ENCODE measurements around the gene DNAJC6.
"Not testable (repeated sequence)": the region's sequence is repeated elsewhere in the genome, so short reads cannot be mapped to it uniquely, and the experiment has no call there.

The DNAJC6 gene

DNA sequence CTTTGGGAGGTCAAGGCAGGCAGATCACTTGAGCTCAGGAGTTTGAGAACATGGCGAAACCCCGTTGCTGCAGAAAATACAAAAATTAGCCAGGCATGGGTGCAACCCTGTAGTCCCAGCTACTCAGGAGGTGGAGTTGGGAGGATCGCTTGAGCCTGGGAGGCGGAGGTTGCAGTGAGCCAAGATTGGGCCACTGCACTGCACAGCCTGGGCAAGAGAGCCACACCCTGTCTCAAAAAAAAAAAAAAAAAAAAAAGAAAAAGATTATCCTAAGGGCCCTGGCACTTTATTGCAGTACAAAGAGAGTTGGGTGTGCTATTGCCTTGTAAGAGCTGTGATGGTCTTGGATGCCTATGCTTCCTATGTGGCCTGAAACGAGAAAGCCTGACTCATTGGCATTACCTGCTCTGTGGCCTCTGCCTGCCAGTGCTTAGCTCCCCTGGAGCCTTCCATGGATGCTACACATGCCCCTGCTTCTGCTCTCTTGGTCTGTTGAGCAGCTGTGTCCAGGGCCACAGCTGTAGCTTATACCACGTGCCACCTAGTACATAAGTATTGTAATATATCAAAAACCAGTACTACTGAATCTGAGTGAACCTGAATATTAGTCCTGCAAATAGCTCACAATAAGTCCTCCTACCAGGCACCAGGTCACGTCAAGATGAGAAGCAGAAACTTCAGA is 45.8 kb downstream of the DNAJC6 start:
- no peak for DNase-seq (ENCODE audit: low read depth, low spot score)

DNA sequence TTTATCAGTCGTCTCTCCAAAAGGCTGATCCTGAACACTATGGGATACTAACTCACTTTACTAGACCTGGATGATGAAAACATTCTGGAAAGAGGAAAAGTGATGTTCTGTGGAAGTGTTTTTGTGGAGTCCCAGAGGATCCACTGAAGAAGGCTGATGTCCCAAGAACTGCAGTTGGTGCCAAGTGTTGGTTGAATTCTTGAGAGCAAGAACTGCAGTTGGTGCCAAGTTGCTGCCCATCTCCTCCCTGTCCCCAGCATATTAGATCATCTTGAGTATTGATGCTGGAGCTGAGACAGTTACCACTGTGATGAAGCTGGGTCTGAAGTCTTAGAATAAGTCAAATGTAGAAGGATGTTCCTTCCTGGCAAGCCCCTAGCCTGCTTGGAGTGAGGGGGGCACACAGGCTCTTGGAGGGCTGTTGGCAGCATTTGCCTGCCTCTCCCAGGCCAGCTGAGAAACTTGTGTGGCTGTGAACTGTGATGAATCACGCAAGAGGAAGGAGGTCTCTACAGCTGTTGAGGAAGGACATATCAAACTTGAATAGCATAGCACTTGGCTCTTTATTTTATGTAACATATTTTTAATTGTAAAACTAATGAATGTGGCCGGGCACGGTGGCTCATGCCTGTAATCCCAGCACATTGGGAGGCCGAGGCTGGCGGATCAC is 48.1 kb downstream of the DNAJC6 start:
- DNase-seq (ENCODE audit: low read depth, low spot score), result no peak

DNA sequence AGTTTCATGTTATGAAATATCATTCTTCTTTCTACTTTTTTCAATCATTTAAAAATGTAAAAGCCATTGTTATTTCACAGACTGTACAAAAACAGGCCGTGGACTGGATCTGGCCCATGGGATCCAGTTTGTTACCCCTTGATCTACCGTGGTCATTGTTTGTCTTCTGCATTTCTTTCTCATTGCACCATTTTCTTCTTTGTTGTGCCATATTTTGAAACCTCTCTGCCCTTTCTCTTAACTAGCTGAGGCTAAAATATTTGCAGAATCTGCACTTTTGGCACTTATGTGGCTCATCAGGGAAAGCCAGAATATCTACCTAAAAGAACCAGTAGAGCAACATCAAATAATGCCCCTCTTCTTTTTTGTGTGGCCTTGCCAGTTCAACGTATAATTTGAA is 50.5 kb downstream of the DNAJC6 start:
- DNase-seq (ENCODE audit: low read depth, low spot score), result no peak

DNA sequence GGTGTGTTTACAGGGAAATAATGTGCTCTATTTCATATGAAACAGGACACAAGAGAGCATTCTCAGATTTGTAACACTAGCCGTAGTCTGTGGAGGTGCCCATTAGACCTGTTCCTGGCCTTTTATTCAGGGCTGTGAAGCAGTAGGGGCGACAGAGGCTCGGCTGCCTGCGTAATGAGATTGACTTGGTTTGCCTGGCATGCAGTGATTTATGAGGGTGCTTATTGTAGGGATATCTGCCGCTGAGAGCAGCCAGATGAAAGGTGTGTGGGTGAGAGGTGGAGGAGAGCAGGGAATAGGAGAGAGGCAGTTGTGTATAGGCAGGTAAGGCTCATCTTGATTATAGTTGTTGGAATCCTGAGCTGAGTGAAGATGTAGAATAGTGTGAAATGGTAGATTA is 51.3 kb downstream of the DNAJC6 start:
- DNase-seq (ENCODE audit: low read depth, low spot score), result no peak

DNA sequence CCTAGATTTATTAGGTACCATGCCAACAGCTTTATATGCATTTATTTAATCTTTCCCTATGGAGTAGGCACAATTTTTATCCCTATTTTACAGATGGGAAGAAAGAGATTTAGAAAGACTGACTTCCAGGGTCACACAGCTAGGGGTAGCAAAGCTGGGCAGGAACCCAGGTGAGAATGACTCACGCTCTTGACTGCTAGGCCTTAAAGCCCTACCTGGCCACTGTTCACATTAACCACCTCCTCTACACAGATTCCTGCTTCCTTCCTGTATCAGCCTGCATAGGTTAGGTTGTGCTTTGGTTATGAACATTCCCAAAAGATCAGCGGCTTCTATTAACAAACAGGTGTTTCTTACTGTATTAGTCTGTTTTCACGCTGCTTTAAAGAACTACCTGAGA is 53.2 kb downstream of the DNAJC6 start:
- no peak for DNase-seq (ENCODE audit: low read depth, low spot score)

DNA sequence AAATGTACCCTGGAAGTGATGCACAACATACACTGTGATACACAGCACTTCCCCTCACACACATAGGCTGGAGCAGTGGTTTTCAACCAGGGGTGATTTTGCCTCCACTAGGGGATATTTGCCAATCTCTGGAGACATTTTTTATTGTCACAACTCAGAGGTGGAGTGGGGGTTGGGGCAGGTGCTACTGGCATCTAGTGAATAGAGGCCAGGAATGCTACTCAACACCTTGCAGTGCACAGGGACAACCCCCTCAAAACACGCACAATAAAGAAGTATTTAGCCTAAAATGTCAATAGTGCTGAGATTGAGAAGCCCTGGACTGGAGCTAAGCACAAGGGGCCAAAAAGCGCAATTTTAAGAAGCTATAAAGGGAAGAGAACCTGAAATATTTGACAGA is 54.1 kb downstream of the DNAJC6 start:
- DNase-seq (ENCODE audit: low read depth, low spot score), result no peak

DNA sequence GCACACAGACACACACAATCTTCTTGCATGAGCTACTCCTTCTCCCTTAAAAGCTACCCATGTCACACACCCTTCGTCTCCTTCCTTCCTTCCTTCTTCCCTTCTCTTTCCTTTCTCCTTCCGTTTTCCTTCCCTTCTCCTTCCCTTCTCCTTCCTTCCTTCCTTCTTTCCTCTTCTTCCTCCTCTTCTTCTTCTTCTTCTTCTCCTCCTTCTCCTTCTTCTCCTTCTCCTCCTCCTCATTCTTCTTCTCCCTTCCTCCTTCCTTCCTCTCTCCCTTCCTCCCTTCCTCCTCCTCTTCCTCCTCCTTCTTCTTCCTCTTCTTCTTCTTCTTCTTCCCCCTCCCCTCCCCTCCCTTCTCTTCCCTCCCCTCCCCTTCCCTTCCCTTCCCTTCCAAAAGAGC is 59.1 kb downstream of the DNAJC6 start:
- DNase-seq (ENCODE audit: low read depth, low spot score), result no peak

DNA sequence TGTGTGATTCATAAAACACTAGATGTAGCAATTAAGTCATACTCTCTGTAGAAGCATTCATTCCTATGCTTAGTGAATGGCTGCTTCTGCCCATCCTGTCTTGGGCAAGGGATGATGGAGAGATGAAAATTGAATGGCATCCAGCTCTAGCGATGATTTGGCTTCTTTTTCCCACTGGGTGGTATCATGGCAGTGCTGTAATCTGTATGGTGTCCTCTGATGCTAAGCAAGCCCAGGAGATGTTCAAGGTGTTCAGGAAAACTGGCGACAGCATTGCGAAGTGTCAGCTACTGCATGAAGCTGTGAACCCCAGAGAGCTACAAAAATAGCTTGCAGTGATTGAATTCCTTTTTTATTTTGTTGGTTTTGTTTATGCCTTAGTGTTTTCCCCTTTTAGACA is 62.2 kb downstream of the DNAJC6 start:
- no peak for DNase-seq (ENCODE audit: low read depth, low spot score)

DNA sequence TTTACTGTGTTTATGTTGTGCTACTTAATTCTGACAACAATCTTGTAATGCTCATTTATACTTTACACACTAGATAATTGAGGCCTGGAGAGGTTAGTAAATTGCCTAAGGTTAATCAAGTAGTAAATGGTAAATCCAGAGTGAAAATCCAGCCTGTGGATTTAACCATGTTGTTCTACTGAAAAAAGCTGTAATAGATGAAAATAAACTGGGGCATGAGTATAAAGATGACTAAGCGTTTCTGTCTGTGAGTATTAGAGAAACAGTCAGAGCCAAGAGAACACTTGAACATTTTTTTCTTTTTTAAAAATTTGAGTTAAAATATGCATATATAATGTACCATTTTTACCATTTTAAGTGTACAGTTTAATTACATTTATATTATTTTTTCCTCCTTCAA is 63.2 kb downstream of the DNAJC6 start:
- no peak for DNase-seq (ENCODE audit: low read depth, low spot score)

DNA sequence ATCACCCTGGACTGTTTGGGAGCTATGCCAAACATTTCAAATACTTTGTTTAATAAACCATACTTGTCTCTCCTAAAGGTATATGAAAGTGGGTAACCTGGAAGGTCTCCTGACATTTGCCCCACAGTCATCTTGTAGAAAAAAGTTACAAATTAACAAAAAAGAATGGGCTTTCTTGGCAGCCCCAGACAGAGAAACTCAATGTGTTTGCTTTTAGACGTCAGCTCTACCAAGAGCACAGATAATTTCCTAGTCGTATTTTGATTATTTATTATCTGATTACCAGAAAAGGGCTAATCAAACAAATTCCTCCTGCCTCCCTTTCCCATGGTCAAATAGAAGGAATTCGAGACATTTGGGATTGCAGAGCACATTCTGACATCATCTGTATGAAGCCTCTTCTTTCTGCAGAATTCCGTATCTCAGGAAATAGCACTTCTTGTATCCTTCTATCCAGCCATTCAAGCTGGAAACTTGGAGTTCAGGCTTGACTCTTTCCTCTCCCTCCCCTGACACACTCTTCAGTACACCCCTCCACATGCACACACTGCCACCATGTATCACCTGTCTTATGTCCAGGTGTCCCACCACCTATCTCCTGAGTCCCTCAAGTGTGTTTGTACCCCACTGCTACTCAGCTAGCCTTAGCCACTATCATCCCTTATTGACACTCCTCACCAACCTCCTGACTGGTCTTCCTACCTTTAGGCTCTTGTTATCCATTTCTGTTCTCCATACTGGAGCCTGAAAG is 68.3 kb downstream of the DNAJC6 start:
- no peak for DNase-seq (ENCODE audit: low read depth, low spot score)

DNA sequence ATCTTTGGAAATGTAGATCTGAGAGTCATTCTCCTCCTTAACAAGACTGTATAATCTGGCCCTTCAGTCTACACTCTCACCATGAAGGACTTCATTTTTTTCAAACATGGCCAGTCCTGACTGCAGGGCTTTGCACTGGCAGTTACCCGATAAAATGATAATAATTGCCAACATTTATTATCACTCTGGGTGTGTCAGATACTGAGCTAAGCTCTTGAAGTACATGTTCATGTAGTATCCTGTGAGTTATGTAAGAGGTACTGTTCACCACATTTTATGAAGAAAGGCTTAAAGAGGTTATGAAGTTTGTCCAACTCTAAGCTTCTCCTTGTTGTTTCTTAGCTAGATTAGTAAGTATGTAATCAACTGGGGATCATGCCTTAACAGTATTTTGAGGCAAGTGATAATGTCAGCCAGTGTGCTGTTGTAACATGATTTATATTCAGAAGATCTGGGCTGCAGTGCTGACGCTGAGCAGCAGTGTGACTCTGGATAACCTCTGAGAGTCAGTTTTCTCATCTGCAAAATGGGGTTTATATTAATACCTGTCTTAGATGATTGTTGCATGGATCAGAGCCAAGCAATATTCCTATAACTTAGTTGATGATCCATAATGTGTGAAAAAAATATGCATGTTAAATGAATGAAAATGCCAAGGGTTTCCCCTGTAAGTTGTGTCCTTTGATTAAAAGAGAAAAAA is 69.1 kb downstream of the DNAJC6 start:
- no peak for DNase-seq (ENCODE audit: low read depth, low spot score)

DNA sequence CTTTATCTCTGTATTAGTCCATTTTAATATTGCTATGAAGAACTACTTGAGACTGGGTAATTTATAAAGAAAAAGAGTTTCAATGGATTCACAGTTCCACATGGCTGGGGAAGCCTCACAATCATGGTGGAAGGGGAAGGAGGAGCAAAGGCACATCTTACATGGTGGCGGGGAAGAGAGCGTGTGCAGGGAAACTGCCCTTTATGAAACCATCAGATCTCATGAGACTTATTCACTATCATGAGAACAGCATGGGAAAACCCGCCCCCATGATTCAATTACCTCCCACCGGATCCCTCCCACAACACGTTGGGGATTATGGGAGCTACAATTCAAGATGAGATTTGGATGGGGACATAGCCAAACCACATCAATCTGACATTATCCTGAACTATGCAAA is 75.1 kb downstream of the DNAJC6 start:
- not testable (repeated sequence) for DNase-seq (ENCODE audit: low read depth, low spot score)

DNA sequence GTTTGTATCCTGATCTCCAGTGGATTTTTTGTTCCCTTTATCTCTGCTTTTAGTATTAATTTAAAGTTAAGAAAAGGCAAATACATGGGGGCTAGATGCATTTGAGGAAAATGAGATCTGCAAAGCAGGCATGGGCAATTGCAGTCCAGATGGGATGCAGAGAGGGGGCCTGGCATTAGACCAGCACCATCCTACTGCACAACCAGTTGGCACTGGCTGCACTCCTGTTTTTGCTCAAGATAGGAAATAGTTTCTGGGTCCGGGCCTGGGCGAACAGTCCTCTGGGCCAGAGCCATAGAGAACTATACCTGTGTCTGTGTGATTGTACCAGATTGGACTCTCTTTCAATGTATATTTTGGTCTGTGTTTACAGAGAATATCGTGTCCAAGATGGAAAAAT is 77.1 kb downstream of the DNAJC6 start:
- DNase-seq (ENCODE audit: low read depth, low spot score), result no peak

DNA sequence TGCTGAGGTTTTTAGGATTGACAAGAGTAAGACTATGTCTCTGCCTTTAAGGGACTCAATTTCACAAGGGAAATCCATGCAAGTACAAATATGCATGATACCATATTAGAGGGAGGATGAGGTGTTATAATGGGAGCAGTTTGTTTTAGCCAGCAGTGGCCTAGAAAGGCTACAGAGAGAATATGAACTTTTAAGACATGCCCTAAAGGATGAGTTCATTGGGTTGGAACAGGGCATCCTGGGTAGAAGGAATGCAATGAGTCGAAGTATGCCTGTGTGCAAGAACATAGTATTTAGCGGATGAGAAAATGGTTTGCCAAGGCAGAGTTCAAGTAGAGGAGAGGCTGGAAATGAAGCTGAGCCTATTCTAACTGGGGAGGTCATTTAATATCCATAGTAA is 78.5 kb downstream of the DNAJC6 start:
- no peak for DNase-seq (ENCODE audit: low read depth, low spot score)

DNA sequence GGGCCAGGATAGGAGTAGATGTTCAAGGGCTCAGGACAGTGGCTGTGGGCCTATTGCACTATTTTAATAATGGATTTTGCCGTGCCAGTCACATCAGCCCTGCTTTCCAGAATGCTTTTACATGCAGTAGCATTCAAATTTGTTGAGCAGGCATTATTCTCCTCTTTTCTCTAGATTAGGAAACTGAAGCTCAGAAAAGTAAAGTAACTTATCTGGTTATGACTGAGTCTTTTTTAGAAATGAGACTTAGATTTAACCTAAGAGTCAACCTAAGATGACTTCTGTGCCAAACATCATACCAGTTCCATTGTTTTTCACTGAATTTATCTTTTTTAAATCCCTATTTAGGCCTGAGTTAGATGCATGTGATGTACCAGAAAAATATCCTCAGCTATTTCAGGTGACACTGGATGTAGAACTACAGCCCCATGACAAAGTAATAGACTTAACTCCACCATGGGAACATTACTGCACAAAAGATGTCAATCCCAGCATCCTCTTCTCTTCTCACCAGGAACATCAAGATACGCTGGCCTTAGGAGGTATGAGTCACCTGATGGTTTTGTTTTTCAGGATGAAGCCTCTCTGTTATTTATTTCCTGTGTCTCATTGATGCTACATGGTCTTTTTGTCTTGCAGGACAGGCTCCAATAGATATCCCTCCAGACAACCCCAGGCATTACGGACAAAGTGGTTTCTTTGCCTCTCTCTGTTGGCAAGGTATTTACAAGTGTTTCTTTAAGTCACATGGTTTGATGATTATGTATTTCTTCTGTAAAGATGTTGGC is 79.8 kb downstream of the DNAJC6 start:
- no peak for DNase-seq (ENCODE audit: low read depth, low spot score)

DNA sequence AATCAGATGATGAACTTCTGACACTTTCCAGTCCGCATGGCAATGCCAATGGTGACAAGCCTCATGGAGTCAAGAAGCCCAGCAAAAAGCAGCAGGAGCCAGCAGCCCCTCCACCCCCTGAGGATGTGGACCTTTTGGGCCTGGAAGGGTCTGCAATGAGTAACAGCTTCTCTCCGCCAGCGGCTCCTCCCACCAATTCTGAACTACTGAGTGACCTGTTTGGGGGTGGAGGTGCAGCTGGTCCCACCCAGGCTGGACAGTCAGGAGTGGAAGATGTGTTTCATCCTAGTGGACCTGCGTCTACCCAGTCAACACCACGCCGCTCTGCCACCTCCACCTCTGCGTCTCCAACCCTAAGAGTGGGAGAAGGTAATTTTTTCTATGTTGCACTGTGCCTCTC is 83.2 kb downstream of the DNAJC6 start:
- DNase-seq (ENCODE audit: low read depth, low spot score), result no peak

DNA sequence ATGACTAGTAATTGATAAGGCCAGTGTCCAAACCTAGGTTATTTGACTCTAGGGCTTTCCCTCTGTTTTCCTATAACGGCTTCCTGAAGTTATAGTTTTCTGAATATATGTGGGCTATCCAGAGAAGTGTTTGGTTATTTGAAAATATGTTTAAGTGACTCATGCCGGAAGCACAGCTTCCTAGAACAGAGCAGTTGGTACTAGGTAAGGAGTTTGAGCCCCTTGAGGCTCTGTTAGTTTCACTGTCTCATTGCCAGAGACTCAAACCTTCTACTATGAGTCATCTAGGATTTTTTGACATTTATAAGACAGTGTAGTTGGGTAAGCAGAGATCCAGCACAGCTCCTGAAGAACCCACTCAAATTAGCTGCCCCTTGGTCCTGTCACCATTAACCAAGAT is 84.0 kb downstream of the DNAJC6 start:
- DNase-seq (ENCODE audit: low read depth, low spot score), result no peak

DNA sequence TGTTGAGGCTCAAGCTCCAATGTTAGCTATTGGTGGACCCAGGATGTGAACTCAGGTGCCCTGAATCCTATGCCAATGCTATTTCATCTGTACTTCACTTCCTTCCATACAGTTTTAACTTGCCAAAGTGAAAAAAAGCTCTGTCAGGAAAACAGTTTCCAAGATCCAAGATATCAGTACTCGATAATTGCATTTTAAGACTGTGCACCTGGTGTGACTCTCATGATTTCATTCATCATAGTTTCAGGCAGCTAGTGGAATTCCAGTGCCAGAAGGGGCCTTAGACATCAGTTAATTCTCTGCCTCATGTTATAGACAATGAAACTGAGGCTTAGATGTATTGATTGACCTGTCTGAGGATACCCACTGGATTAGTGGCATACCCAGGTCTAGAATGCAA is 84.6 kb downstream of the DNAJC6 start:
- no peak for DNase-seq (ENCODE audit: low read depth, low spot score)

DNA sequence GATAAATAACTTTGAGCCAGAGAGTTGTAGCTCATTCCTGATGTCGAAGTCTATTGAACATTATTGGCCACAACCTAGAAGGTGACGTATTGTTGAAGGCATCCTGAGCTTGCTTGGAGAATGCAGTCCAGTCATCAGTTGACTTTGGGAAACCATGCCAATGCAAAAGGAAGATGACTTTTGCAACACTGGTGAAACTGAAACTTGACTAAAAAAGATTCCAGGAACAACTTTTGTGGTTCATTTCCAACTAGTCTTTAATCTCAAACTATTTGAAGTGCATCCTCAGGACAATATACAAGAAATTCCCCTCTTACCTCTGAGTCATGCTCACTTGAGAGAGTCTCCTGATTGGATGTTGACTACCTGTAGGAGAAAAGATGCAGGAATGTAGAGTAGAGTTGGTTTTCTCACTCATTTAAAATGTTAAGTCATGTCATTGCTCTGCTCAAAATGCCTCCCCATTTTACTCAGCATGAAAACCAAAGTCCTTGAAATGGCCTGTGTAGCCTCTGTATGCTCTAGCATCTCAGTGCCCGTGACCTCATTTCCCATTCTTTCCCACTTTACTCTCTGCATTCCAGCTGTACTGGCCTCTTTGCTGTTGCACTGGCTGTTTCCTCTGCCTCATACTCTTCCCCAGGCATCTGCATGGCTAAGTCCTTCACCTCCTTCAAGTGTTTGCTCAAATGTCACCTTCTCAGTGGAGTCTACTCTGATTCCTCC is 86.7 kb downstream of the DNAJC6 start:
- no peak for DNase-seq (ENCODE audit: low read depth, low spot score)

DNA sequence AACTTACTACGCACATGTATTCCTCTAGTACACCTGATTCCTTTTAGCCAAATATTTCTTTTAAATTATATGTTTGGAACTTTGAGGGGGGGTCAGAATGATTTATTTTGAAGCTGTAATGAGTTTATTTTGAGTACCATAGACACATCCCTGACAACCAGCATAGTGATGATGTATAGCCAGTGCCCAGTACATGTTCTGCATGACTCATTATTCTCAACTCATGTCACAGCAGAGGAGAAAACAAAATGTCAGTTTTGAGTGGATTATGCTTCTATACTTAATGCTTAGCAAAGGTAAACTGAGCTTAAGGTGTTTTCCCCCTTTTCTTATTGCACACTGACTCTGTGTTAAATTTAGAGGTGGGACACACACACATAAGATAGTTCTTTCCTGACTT is 88.7 kb downstream of the DNAJC6 start:
- no peak for DNase-seq (ENCODE audit: low read depth, low spot score)

DNA sequence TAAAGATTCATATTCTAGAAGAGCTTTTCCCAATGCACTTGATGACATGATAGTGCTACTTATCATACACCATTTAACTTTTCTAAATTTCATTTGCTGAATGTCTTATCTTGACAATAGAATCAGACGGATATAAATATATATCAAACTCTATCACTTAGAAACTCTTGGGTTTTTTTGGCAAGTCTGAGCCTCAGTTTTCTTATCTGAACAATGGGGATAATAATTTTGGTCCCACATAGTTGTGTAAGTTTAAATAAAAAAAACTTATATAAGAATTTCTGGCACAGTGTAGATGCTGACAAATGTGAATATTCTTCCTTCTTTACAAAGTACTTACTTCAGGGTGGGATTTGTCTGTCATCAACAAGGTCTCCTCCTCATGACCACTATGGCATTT is 89.7 kb downstream of the DNAJC6 start:
- DNase-seq (ENCODE audit: low read depth, low spot score), result no peak
